Activated CD4-positive, CD25-positive, alpha-beta regulatory T cell (primary cell): ENCODE results near the gene RGS11.
"Not testable (repeated sequence)": the region's sequence is repeated elsewhere in the genome, so short reads cannot be mapped to it uniquely, and the experiment has no call there.

ENCODE experiments used
- DNase-seq, 4 experiments: peaks; one replicate each; lab custom pipeline; 2025; lab: John Stamatoyannopoulos, UW

The RGS11 gene

GRCh38 chr16:280552-280951 is 4.8 kb upstream of the RGS11 start, which contains the start of gene ARHGDIG:
ARHGDIG (plus strand) TSS chr16:280591; CDS start chr16:280681, 90 bp downstream.
- DNase-seq = no peak

- DNase-seq = no peak
Measured at GRCh38 chr16:280005-280460, 4.3 kb upstream of the RGS11 start.

- DNase-seq = no peak
Measured at GRCh38 chr16:279531-279930, 3.8 kb upstream of the RGS11 start.

- no peak for DNase-seq
Measured at GRCh38 chr16:278863-279366, 3.2 kb upstream of the RGS11 start.

- DNase-seq = no peak
Measured at GRCh38 chr16:276426-277077, 808 bp upstream of the RGS11 start.

- DNase-seq = no peak
Measured at GRCh38 chr16:275041-275641, 603 bp downstream of the RGS11 start.

GRCh38 chr16:273547-274421 is 2.0 kb downstream of the RGS11 start:
- no peak for DNase-seq

- DNase-seq = no peak
Measured at GRCh38 chr16:272633-273546, 2.9 kb downstream of the RGS11 start.

- DNase-seq = no peak
Measured at GRCh38 chr16:270381-271255, 5.1 kb downstream of the RGS11 start.

GRCh38 chr16:269061-269796 is 6.5 kb downstream of the RGS11 start:
- DNase-seq = no peak

GRCh38 chr16:268141-269053 is 7.3 kb downstream of the RGS11 start:
- DNase-seq = no peak

- not testable (repeated sequence) for DNase-seq
Measured at GRCh38 chr16:267562-267961, 8.2 kb downstream of the RGS11 start.

- no peak for DNase-seq
Measured at GRCh38 chr16:266258-267164, 9.2 kb downstream of the RGS11 start.

GRCh38 chr16:265711-266110 is 10.0 kb downstream of the RGS11 start:
- no peak for DNase-seq

- DNase-seq = no peak
Measured at GRCh38 chr16:265002-265529, 10.7 kb downstream of the RGS11 start.

- no peak for DNase-seq
Measured at GRCh38 chr16:264440-264951, 11.2 kb downstream of the RGS11 start.

- no peak for DNase-seq
Measured at GRCh38 chr16:263944-264343, 11.8 kb downstream of the RGS11 start.
